ENCODE data around the gene GSTA4. TPM values are rescaled to one million over a fixed set of nuclear protein-coding genes. Genes with fewer than 3 reads are reported as not detected.

Gene GSTA4
- total and polyA plus RNA-seq, 2 of the 8 experiments (the other 6 are each of a cell fraction or from before 2014, with no cell fraction given) = 13.9 to 21.6 TPM

DNA sequence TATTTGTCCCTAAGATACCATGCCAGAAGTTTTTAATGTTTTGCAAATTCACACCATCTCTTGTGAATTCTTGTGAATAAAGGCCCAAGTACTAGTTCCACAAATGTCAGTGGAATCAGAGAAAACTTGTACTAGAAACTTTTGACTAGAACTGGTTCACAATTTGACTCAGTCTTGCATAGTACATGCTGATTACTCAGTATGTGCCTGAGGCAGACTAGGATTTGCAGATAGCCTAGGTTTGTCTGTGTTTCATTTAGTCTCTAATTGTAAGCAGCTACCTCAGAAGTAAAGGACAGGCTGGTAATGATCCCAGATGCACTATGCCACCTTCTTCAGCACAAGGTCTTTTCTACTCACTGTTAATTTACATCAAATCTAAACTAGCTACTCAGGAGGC, 34.2 kb upstream of the GSTA4 start:
- H2BK120ac ChIP-seq (replicated peaks; ENCODE audit: low read depth, low read length) = no peak overlapping the region
- H4K8ac ChIP-seq (ENCODE audit: extremely low read depth, insufficient read depth, low read length) = no peak overlapping the region
- H4K91ac ChIP-seq (replicated peaks; ENCODE audit: insufficient read length, low read length) = no peak overlapping the region
- TF ChIP-seq FOSL1 (IDR thresholded peaks at IDR 0.05; ENCODE audit: insufficient read depth, low read depth, low read length) (no peak), SIRT6 (IDR thresholded peaks at IDR 0.05; ENCODE audit: low read length) (no peak), GTF2F1 (IDR thresholded peaks at IDR 0.05; ENCODE audit: borderline replicate concordance, low read depth, low read length) (no peak), CHD2 (IDR thresholded peaks at IDR 0.05; ENCODE audit: low read length) (no peak), TAF7 (optimal IDR thresholded peaks at IDR 0.05; ENCODE audit: borderline replicate concordance, low read depth, low read length) (no peak), CTBP2 (IDR thresholded peaks at IDR 0.05; ENCODE audit: borderline replicate concordance, insufficient read depth, insufficient read length, low read length) (no peak), EGR1 (IDR thresholded peaks at IDR 0.05; ENCODE audit: borderline replicate concordance, low read depth, low read length) (no peak)
- TF ChIP-seq, protein P1, sequence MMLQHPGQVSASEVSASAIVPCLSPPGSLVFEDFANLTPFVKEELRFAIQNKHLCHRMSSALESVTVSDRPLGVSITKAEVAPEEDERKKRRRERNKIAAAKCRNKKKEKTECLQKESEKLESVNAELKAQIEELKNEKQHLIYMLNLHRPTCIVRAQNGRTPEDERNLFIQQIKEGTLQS (IDR thresholded peaks at IDR 0.05; ENCODE audit: insufficient read depth, low read depth, low read length) = no peak

More for the DNA sequence above, 34.2 kb upstream of the GSTA4 start:
- H3K9me3 ChIP-seq (ENCODE audit: insufficient read depth in 2 of 2, low read depth in 1 of 2, low read length in 1 of 2) = no peaks in the 10 kb centered on the region
- no peaks in the 10 kb centered on the region for H4K20me1 ChIP-seq (replicated peaks in 1 of 2; ENCODE audit: control insufficient read depth in 1 of 2, insufficient read depth in 2 of 2, low read length in 2 of 2)
- FAIRE-seq = no peak
- H3K18ac ChIP-seq (ENCODE audit: extremely low read depth, low read length) = no peak overlapping the region
- H3K56ac ChIP-seq (replicated peaks; ENCODE audit: insufficient read length, low read depth, low read length) = no peak overlapping the region
- H3K14ac ChIP-seq (ENCODE audit: insufficient read length) = no peak overlapping the region
- no peak overlapping the region for H2BK20ac ChIP-seq (ENCODE audit: low read length)
- H3K27me3 ChIP-seq (replicated peaks in 1 of 4; ENCODE audit: control insufficient read depth in 3 of 4, extremely low read depth in 1 of 4, insufficient read depth in 3 of 4, low read length in 3 of 4) = no peaks in the 10 kb centered on the region
- no peaks in the 10 kb centered on the region for H3K4me1 ChIP-seq (replicated peaks in 1 of 4; ENCODE audit: control insufficient read depth in 3 of 4, insufficient read depth in 4 of 4, low read length in 3 of 4)
- peaks cover 0 to 12% (median 6%) of the 10 kb centered on the region in 4 experiments; a peak in 4 of 8 replicates for H3K36me3 ChIP-seq (ENCODE audit: control insufficient read depth in 2 of 4, insufficient read depth in 4 of 4, low read length in 3 of 4)
- H3K23ac ChIP-seq (ENCODE audit: insufficient read length) = no peak overlapping the region
- no peak overlapping the region for H2BK12ac ChIP-seq (ENCODE audit: low read depth, low read length)
- CTCF ChIA-PET (ENCODE audit: partially characterized antibody) = interaction anchor here (0.7 to 1.8 kb wide), 2 partner anchors 13 to 213 kb away, joined by 3 to 7 read pairs; no protein-coding TSS in a partner anchor
- no peak overlapping the region for H2AK5ac ChIP-seq (ENCODE audit: low read depth, low read length)
- H4K5ac ChIP-seq (ENCODE audit: insufficient read length, low read depth, low read length) = no peak overlapping the region
- H2AFZ ChIP-seq (ENCODE audit: low read length) = no peak overlapping the region
- H3K4ac ChIP-seq (replicated peaks; ENCODE audit: insufficient read length, low read depth, low read length) = no peak overlapping the region
- H3K23me2 ChIP-seq (ENCODE audit: low read depth, low read length) = no peaks in the 10 kb centered on the region
- DNase-seq (ENCODE audit: low read depth in 1 of 2, low spot score in 2 of 2) = no peak
- H3K79me2 ChIP-seq (ENCODE audit: control insufficient read depth in 1 of 2, insufficient read depth in 2 of 2, low read length in 2 of 2) = no peaks in the 10 kb centered on the region
- H2BK15ac ChIP-seq (ENCODE audit: low read length) = no peak overlapping the region
- H3K79me1 ChIP-seq (ENCODE audit: low read depth, low read length) = no peaks in the 10 kb centered on the region
- H3K4me3 ChIP-seq (ENCODE audit: extremely low read depth in 1 of 4, insufficient read depth in 2 of 4, low read depth in 3 of 4, low read length in 4 of 4) = no peak overlapping the region
- POLR2A ChIA-PET (ENCODE audit: partially characterized antibody) = no interaction called here
- H3K9ac ChIP-seq (replicated peaks in 1 of 4; ENCODE audit: extremely low read depth in 1 of 4, low read depth in 3 of 4, low read length in 3 of 4) = no peak overlapping the region
- H2BK5ac ChIP-seq (ENCODE audit: low read depth, low read length) = no peak overlapping the region
- no peak overlapping the region for H3K4me2 ChIP-seq (ENCODE audit: insufficient read depth in 1 of 2, low read depth in 2 of 2, low read length in 2 of 2)
- H3K27ac ChIP-seq (ENCODE audit: low read depth, low read length) = no peak overlapping the region

Measured in H1 (cell line).